Endothelial cell (in vitro differentiated cells): ENCODE measurements around the gene DENND4B. TPM values are rescaled to one million over a fixed set of nuclear protein-coding genes. Genes with fewer than 3 reads are reported as not detected.
A peak's percentile ranks its signal among the peaks of the same experiment; 100 is the strongest.

Experiments
- DNase-seq: peaks from one replicate; pipeline ENCODE4 v3.0.0; 2021; ENCODE audit warnings: low spot score
- H3K27ac Mint-ChIP-seq: one replicate; pipeline ENCODE4 v1.8.0; 2021; ENCODE audit warnings: mixed read lengths, inconsistent platforms; ENCODE audit not compliant: unreplicated experiment
- H3K27me3 Mint-ChIP-seq: one replicate; pipeline ENCODE4 v1.8.0; 2021; ENCODE audit warnings: mild to moderate bottlenecking, moderate library complexity, mixed read lengths, inconsistent platforms; ENCODE audit not compliant: unreplicated experiment
- H3K36me3 Mint-ChIP-seq: one replicate; pipeline ENCODE4 v1.8.0; 2021; ENCODE audit warnings: mild to moderate bottlenecking, low read depth, mixed read lengths, inconsistent platforms; ENCODE audit not compliant: unreplicated experiment
- H3K4me1 Mint-ChIP-seq: one replicate; pipeline ENCODE4 v1.8.0; 2021; ENCODE audit warnings: mild to moderate bottlenecking, mixed read lengths, inconsistent platforms; ENCODE audit not compliant: unreplicated experiment
- H3K4me3 Mint-ChIP-seq: one replicate; pipeline ENCODE4 v1.8.0; 2021; ENCODE audit warnings: mild to moderate bottlenecking, mixed read lengths, inconsistent platforms; ENCODE audit not compliant: unreplicated experiment
- H3K9me3 Mint-ChIP-seq: one replicate; pipeline ENCODE4 v1.8.0; 2021; ENCODE audit warnings: mixed read lengths, inconsistent platforms; ENCODE audit not compliant: unreplicated experiment
- total RNA-seq: library from RNA; stranded (reverse); fragmentation: NEBNext Ultra II Directional; extraction: Animal tissue kit (Norgen Biotek cat#: 25700); gene quantifications from one replicate; pipeline ENCODE4 v1.2.1, GENCODE V29; 2021; ENCODE audit not compliant: unreplicated experiment
- TF ChIP-seq, protein P1 (sequence below): fragments of 200-600 bp; sonication (generic); IDR thresholded peaks from one replicate; pipeline ENCODE4 v1.5.0; 2021; ENCODE audit warnings: antibody characterized with exemption; ENCODE audit not compliant: unreplicated experiment

Gene DENND4B
- total RNA-seq, 1 donor from 2014 or later: 53.1 TPM

GRCh38 chr1:153928791-153929341, 17.7 kb downstream of the DENND4B start:
- H3K9me3 Mint-ChIP-seq: no peaks in the 10 kb centered on the region
- H3K27me3 Mint-ChIP-seq: peaks cover 3% of the 10 kb centered on the region
- peaks cover 15% of the 10 kb centered on the region for H3K4me1 Mint-ChIP-seq
- no peak overlapping the region for H3K27ac Mint-ChIP-seq
- no peak overlapping the region for H3K4me3 Mint-ChIP-seq
- peaks cover 6% of the 10 kb centered on the region for H3K36me3 Mint-ChIP-seq
- no peak for DNase-seq
- TF ChIP-seq, protein P1, sequence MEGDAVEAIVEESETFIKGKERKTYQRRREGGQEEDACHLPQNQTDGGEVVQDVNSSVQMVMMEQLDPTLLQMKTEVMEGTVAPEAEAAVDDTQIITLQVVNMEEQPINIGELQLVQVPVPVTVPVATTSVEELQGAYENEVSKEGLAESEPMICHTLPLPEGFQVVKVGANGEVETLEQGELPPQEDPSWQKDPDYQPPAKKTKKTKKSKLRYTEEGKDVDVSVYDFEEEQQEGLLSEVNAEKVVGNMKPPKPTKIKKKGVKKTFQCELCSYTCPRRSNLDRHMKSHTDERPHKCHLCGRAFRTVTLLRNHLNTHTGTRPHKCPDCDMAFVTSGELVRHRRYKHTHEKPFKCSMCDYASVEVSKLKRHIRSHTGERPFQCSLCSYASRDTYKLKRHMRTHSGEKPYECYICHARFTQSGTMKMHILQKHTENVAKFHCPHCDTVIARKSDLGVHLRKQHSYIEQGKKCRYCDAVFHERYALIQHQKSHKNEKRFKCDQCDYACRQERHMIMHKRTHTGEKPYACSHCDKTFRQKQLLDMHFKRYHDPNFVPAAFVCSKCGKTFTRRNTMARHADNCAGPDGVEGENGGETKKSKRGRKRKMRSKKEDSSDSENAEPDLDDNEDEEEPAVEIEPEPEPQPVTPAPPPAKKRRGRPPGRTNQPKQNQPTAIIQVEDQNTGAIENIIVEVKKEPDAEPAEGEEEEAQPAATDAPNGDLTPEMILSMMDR: no peak

DNA sequence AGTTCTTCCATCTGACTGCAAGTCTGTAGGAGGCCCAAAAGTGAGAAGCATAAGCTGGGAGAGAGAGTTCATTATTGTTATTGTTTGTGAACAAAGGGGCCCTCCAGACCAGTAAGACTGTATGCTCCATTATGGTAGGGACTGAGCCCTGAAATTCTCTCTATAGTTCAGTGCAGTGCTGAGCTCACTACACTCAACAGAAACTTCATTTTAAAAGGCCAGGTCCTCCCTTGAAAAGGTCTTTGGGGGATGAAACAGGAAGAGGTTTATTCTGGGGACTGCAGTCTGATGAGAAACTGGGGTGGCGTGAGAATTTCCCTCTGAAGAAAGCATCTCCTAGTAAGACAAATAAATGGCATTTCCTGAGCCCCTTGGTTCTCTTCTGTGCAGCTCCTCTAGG, 18.3 kb downstream of the DENND4B start:
- H3K36me3 Mint-ChIP-seq: peaks cover 6% of the 10 kb centered on the region
- DNase-seq: no peak
- TF ChIP-seq, protein P1: no peak
- no peaks in the 10 kb centered on the region for H3K9me3 Mint-ChIP-seq
- peak overlapping the region; percentile 12 for H3K4me3 Mint-ChIP-seq
- H3K4me1 Mint-ChIP-seq: peaks cover 20% of the 10 kb centered on the region
- no peak overlapping the region for H3K27ac Mint-ChIP-seq
- peaks cover 3% of the 10 kb centered on the region for H3K27me3 Mint-ChIP-seq

DNA sequence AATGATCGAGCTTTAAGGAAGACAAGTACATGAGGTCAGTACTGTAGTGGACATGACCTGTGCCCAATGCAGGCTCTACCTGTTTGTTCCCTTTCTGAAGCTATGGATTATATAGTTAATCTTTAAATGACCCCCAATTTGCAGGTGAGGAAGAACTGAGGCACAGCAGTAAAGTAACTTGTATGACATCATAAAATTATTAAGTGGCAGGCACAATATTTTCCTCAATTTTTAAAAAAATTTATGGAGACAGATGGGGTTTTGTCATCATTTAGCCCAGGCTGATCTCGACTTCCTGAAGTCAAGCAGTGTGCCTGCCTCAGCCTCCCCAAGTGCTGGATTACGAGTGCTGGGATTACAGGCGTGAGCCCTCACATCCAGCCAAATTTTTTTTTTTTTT, 20.1 kb downstream of the DENND4B start:
- H3K27ac Mint-ChIP-seq: no peak overlapping the region
- no peak for DNase-seq
- H3K9me3 Mint-ChIP-seq: no peaks in the 10 kb centered on the region
- TF ChIP-seq, protein P1: no peak
- peaks cover 23% of the 10 kb centered on the region for H3K4me1 Mint-ChIP-seq
- H3K27me3 Mint-ChIP-seq: peaks cover 2% of the 10 kb centered on the region
- no peak overlapping the region for H3K4me3 Mint-ChIP-seq
- peaks cover 6% of the 10 kb centered on the region for H3K36me3 Mint-ChIP-seq

- DNase-seq: peak; percentile 96
- H3K9me3 Mint-ChIP-seq: no peaks in the 10 kb centered on the region
- peaks cover 30% of the 10 kb centered on the region for H3K4me1 Mint-ChIP-seq
- TF ChIP-seq, protein P1: no peak
- peak within 1 kb of the TSS; percentile 86 for H3K27ac Mint-ChIP-seq
- H3K4me3 Mint-ChIP-seq: peak within 1 kb of the TSS; percentile 93
- H3K27me3 Mint-ChIP-seq: peaks cover 5% of the 10 kb centered on the region
- H3K36me3 Mint-ChIP-seq: no peaks in the 10 kb centered on the region
Measured at GRCh38 chr1:153922972-153923925, 23.3 kb downstream of the DENND4B start, which contains the start of gene GATAD2B. Gene GATAD2B (minus strand): TSS chr1:153922972. CDS start chr1:153828347, 94,625 bp downstream.
